Medulla oblongata (tissue), 1 donor: ENCODE measurements around the gene TRAM1L1.

Experiments used
- DNase-seq: peaks from one replicate; pipeline ENCODE4 v3.0.0-alpha.2; 2015; ENCODE audit errors: extremely low spot score

TRAM1L1 gene

DNA sequence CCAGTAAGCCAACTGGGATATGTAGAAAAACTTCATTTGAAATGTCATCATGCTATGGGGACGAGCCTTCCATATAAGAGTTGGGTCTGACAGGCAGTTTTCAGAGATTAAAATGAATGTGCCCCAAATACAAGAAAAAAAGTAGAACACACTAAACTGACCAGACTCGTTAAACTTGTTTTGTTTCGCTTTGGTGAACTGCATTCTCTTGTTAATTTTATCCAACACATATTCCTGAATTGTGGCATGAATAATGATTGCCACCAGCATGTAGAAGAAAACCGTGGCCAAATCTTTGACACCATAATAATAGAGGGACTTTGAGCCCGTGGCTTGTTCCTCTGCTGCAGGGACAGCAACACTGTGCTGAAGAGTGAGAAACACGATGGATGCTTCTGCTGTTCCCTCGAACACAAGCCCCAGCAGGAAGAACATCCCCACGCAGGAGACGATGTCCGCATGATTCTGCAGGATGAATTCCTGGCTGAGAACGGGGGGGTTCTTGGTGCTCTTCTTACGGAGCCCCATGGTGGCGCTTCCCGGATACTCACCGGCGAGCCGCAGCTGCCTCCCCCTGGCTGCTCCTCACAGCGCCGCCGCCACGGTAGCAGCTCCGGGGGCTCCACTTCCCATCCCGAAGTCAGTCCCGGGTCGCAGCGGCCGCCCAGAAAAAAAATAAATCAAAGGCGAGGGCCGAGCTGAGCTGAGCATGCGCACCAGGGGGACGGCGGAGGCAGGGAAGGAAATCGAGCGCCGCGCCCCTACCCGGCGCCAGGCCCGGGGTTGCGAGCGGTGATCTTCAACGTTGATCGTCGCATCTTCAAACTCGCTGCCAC, at the start of gene TRAM1L1:
TSS of gene TRAM1L1 (minus strand) at position 711 of the 836 bp plus-strand sequence. CDS start at position 528, 183 bp downstream.
- peak; percentile 76 for DNase-seq

DNA sequence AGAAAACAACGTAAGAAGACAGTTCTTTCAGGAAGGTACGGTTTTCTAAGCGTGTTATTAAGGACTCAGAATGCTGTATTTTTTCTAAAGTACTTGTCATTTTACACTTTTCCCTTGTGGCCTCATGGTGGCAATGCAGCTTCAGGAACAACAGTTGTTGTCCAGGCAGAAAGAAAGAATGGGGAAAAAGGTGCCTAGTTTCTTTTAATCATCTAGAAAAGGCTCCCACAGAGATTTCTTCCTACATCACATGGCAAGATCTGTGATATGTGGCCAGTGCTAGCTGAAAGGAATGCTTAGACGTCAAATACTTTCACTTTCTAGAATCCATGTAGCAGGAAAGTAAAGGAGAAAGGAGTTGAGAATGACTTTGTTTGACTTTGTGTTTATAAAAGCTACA, 49.0 kb upstream of the TRAM1L1 start:
- DNase-seq, result peak; percentile 79

DNA sequence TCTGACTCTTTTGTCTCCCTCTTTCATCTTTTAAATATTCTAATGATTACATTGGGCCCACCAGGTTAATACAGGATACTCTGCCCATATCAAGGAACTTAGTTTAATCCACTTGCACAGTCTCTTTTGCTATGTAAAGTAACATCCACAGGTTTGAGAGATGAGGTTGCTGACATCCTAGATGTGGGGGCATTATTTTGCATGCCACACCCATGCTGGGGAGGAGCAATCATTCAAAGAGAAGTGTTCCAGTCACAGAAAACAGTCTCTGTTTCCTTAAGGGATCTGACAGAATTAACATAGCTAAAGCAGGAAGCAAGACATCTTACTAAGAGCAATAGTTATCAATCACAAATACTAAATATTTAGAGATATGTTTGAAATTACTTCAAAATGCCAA, 11.5 kb upstream of the TRAM1L1 start:
- no peak for DNase-seq

DNA sequence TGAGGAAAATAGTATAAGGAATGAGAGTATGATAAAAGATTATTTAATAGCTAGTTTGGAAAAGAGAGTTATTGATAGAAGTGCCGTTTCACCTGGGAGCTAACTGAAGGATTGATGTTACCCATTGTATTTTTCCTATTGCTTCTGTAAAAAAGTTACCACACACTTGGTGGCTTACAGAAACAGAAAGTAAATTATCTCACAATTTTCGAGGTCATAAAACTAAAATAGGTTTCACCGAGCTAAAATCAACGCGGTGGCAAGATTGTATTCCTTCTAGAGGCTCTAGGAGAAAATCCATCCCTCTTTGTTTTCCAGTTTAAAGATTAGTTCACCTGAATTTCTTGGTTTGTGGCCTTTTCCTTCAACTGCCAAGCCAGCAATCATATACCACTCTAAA, 11.1 kb upstream of the TRAM1L1 start:
- no peak for DNase-seq

DNA sequence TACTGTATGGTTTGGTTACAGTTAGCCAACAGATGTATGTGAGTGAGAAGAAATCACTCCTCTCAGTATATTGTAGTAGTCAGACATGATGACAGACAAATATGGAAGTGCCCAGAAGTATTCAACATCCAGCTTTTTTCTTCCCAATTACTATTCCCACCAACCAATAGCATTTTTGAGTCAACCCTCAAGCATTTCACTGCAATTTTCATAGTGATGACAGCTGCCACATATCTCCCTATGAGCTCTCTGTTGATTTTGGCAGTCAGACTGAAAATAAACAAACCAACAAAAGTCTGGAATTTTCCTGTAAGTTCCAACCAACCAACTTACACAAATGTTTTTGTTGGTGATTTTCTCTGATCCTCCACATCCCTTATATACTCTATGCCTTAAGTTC, 8.2 kb upstream of the TRAM1L1 start:
- DNase-seq, result no peak

DNA sequence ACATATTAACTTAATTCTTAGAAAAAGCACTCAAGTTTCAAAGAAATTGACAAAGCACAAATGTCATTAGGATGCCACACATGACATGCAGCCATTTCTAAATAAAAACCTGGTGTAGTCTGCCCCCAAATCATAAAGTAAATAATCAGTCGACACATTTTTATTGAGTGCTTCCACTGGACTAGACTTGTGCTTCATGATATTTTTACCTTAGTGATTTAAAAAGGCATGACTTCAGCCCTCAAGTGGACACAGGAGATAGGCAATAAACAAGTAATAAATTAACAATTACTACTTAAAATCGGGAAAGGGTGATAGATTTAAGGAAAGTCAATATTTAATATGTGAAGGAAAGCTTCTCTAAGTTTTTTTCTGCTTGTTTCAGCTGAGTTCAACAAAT, 7.6 kb downstream of the TRAM1L1 start:
- DNase-seq, result no peak

DNA sequence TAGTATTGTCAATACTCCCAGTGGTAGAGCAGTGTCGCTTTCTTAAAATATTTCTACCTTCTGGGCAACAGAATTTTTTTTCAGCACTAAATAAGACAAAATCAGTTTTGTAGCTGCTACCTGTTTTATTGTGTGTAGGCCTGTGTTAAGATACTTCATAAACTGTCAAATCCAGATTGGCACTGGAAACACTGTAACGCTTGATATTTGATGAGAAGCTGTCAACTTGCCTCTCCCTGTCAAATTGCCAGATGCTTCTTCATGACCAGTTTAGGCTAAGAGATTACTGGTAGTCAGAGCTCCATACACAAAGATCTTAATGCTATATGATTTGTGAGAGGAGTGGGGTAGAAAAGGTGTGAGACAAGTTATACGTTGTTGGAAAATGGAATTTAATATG, 17.3 kb downstream of the TRAM1L1 start:
- DNase-seq, result no peak

DNA sequence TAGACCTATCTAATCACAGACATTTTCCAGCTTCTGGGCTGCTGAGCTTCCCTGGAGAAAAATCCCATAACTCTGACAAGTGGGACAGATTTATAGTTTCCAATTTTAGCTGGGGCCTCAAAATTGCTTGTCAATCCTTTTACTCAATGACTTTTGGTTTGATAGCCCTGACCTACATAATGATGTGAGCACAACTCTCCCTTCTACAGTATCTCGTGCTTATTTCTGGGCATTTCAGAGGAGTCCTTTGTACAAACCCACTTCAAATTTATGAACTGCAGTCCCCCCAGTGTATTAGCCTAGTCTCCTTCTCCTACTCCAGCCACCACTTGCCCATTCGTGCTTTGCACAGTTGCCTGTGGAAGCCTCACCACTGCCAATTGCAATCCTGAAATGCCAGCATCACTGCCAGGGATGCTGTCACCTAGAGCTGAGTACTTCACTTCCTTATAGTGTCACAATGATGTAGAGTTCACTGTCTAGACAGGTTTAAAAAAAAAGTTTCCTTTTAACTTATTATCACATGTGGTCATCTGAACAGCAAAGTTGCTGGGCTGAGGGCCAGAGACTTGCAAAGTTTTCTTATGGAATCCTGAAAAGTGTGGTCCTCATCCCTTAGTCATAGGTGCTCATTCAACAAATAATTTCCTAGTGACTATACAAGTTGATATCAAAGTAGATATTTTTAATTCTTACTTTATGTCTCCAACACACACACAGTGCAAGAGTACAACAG, 21.2 kb downstream of the TRAM1L1 start:
- DNase-seq, result no peak

DNA sequence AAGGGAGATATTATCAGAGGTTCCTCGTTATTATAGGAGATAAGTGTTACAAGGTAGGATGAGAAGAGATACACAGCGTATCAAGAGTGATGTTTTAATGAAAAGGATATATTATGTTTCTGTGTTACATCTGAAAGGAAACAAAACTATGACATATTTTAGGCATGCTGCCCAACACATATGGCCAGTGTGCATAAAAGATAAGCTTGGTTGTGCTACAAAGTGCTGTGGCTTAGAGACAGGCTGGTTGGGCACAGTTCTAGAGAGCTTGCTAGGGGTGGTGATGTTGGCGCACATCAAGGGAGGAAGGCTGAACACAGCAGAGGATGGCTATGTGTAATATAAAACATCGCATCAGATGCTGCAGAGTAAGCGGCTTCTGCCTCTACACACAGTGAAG, 42.4 kb downstream of the TRAM1L1 start:
- no peak for DNase-seq
